T-helper 2 cell treated with Interferon-gamma antibody and Interleukin-4, amounts not matched to agents 100 ng/mL and 5 ng/mL, for 36 hours (primary cell): ENCODE data around the gene MAST4. TPM values are rescaled to one million over a fixed set of nuclear protein-coding genes. Genes with fewer than 3 reads are reported as not detected.

ENCODE experiments used
- intact Hi-C: fragments of 100-400 bp; cut with micrococcal nuclease; formaldehyde crosslinking; loops from one replicate; pipeline ENCODE4 v1.15.1; 2023
- total RNA-seq: library from RNA; stranded (reverse); gene quantifications from 2 replicates; pipeline ENCODE4 v1.2.3, GENCODE V29; 2022

Gene MAST4
- total RNA-seq, 1 donor from 2014 or later: 14.0 TPM

DNA sequence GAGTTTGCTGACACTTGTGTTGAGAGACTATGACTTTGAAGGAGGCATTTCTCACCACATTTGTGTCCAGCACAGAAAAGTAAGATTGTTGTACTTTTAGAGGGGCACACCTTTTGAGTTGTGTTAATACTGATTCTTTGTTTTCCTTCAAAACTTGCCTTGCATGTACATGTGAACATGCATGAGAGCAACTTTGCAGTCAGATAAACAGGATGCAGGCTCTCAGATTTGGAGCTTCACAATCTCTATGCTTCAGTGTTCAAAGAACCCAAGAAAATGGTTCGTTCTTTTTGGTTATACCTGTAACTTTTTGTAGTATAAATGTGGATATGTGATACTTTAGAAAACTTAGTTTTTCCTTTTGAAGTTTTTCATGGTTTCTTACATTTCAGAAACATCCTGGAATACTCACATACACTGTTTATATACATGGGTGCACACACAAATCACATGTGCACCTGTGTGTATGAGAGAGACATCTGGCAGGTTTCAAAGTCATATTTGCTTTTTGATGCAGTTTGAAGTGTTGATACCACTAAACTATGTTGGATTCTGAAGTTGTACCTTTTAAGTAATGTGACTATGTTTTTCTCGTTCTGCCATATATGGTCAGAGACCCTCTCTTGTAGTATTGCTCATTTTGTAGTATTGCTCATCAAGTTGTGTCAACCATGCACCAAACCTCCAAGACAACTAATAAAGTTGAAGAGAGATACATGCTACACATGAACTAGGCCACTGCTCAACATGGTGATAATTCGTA, 409.7 kb downstream of the MAST4 start:
- intact Hi-C loops: loop anchor here (10.0 kb wide), 3 partner anchors 349 to 1239 kb away; partner anchors contain the start of gene ERBIN

DNA sequence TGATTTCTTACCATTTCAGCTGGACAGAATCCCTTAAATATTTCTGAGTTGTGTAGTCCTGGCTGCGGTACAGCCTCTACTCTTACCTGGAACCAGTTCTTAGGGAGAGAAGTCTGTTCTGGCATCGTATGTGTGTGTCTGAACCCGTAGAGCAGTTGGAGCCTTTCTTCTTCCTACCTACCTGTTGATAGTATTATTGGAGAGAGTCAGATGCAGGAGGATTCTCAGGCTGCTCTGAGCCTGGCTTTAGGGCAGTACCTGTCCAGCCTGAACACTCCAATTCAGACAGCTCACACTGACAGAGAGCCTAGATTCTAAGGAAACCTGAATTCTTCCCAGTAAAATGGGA, 410.3 kb downstream of the MAST4 start:
- intact Hi-C loops: loop anchor here (10.0 kb wide), 3 partner anchors 348 to 1238 kb away; partner anchors contain the start of gene ERBIN

DNA sequence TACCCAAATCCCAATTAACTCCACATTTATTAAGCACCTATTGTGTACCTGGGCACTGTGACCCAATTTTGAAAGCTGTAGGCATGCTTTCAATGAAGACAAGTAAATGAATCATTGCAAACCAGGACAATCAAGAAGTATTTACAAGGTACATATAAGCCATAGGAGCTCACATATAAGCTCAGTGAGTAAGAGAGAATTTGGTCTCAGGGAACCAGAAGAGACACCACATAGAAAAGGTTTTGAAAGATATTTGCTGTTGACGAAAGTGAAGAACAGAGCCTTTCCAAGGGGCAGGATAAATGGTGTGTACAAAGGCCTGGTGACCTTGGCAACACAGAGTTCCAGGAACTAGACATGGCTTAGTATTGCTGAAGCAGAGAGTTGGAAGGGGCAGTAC, 412.8 kb downstream of the MAST4 start:
- intact Hi-C loops: loop anchor here (10.0 kb wide), 3 partner anchors 346 to 1236 kb away; partner anchors contain the start of gene ERBIN

DNA sequence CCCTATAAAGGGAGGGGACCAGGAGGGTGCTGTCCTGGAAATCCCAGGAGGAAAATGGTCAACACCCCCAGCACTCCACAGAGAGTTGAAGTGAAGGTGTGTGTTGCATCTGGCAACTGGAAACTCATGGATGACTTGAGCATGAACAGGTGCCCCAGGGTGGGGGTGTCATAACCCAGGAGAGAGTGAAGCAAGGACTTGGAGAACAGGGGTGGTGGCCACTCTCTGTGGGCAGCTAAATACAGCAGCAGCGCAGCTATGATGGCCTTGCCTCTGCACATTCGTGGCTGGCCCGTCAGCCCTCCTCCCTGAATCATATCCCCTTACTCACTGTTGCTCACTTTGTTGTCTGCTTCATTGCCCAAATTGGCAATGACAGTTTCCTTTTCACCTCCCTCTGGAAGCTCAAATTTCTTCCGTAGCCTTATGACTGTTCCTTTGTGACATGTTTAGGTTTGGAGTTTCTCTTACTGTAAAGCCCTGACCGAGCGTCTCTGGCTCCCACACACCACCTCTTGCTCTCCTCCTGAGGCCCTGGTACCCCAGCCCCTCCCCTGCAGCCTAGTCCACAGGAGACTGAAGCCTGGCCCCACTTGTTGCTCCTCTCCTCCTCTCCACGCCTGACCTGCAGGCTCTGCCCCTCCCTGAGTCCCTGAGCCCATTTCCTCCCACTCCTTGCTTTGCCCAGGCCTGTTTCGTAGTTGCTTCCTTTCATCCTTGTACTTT, 414.7 kb downstream of the MAST4 start:
- intact Hi-C loops: no loop called here

DNA sequence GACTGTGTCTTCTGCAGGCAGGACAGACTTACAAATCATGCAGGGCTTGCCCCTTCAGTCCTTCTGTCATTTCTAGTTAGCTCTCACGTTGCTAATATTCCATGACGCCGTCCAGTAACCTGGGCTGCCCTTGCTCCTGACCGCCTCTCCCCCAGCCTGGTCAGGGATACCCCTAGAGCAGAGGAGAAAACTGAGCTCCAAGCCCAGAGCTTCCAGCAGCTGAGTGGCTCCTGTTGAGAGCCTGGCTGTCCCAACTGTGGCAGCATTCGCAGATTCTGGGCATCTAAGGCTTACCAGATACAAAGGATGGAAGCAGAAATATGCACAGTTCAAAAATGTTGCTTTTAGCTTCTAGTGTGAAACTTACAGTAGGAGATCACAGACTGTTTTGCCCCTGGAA, 415.2 kb downstream of the MAST4 start:
- intact Hi-C loops: no loop called here

DNA sequence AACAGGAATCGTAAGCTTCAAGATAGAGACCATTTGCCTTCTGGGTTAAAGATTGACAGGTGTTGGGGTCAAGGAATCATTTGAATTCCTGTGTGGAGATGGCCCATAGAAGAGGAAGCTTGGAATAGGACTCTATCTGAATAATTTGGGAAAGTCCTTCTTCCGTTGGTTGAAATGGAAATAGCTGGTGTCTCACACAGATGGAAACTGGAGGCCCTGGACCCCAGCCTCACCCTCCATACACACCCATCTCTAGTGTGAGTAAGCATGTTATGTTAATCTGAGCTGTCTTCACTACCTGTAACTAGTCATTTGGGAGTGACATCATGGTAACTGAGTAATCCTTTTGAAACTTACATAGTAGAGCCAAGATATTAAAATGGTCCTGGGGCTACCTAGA, 416.0 kb downstream of the MAST4 start:
- intact Hi-C loops: no loop called here

DNA sequence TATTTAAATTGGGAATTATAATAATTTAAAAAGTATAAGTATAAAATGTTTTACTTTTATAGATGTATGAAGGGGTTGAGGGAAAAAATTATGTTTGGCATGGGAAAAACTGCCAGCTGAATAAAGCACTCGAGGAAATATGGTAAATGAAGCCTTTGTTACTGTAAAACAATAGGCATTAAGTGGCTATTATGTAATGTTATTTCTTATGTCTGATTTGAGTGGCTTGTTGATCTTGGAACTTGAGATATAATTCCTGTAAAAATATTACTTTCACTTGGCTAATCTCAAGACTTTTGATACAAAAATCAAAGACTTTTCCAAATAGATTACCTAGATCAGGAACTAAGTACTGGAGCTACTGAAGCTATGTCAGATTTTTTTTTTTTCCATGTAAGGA, 417.5 kb downstream of the MAST4 start:
- intact Hi-C loops: no loop called here

DNA sequence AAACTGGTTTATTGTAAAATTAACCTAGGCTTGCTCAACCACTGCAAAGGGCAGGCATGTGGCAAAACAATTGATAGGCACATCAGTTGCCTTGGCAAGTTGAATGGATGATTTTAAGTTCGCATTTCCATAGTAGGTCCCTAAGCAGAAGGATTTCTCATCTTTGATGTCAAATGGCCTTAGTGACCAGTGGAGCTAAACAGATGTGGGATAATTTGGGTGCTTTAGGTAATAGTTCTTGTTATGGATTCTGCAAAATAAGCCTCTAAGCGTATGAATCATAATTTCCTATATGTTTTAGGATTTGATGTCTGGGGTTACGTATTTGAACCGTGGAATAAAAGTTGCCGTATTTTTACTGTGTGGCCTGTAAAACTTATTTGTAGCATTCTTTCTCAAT, 418.0 kb downstream of the MAST4 start:
- intact Hi-C loops: no loop called here

DNA sequence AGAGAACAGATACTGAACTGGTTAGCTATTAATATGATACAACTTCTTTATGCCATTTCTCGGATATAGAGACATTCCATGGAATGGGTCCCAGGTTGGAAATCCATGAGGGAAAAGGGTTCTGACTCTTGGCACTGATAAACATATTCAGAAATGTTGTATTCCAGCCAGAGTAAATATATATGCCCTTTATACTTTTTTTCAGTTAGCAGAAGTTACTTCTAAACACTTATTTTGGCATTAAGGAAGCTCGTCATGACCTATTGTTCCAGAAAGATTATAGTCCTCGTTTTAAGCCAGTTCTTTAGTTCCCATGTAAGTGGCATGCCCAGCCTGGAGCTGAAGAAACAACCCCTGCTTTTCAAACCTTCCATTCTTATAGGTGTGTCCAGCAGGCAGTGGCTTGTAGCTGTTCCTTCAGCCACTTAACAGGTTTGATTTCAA, 418.8 kb downstream of the MAST4 start:
- intact Hi-C loops: no loop called here

DNA sequence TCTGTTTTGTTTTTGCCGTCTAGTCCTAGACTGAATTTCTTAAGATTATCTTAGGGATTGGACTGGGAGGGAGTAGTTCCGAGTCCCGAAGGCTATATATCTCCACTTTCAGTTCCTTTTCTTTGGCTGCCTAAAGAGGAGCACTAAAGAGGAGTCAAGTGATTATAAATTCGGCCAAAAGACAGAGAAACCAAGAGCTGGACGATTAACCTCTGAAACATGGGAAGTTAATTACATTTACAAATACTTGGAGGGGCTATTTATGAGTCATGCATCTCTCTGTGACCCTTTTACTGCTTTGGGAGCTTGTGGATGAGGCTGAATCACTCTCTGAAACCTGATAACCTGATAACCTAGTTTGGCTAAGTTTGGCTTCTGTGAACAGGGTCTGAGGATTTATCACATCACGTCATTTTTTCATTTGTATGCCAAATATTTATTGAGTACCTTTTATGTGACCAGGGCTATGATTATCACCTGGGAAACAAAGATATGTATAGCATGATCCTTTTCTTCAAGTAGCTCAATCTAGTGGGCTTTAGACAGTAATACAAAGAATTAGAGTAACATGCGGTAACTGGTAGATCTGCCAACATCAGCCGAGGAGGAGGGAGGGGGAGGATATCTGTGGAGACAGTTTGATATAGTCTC, 419.5 kb downstream of the MAST4 start:
- intact Hi-C loops: no loop called here

DNA sequence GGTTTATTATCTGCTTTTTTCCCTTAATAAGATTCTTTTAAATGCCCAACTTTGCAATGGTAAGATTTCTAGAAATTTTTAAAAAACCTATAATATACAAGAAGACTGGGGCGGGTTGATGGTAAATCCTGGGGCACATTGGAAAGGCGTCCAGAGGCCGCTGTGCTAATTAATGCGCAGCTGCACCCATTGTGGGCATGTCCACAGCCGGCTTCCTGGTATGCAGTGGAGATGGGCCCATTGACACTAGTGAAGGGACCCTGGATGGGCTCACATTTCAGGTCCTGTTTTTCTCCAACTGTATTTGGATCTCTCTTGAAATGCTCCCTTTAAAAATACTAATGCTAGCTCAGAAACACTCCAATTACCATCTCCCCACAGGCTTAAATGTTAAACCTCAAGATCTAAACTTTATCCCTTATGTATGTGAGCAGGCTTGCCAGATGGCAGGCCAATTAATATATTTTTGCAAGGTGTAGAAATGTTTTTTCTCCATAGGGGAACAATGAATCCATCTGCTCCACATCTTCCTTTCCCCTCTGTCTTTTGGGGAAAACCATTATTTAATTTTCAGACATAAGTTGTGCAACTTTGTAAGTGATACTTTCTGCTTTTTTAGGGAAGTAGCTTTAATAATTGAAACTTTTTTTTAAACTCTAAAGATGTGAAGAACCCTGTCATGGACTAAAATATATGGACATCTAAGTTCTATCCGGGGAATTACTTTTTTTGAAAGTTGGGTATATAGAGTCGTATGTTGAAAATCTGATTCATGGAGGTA, 423.1 kb downstream of the MAST4 start:
- intact Hi-C loops: no loop called here

DNA sequence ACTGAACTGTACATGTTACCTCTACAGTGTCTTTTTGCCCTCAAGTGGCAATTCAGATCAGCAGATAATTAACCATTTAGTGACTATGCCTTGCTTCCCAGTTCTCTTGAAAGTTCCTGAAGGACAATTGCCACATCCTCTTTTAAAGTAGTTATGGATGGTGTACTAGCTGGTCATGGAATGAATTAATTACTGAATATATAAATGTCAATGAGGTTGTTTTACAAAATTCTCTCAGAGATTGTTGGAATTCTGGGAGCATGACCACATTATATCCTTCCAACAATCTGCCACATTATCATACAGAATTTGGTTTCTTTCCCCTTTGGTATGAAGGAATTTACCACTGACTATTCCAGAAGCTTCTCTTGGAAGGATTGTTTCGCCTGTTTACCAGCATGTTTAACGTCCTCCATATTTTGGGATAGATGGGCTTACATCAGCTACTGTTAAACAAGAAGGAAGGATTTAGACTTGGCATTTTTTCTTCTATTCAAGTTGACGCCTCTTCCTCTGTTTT, 424.0 kb downstream of the MAST4 start:
- intact Hi-C loops: no loop called here

DNA sequence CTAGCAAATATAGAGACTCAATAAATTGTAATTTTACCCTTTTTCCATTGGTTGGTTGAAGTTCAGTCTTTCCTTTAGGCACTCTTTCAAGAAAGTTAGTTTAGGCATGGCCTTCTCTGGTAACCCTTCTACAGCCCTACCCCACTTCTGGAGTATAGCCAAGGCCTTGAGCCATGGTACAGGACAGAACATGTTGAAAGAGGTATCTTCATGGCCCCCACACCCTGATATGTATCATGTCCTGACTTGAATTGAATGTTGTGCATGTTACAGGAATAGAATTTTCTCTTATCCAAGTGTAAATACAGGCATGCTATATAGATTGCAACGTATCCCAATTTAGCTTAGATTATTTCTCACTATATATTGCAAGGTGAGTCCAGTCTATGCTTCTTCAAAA, 424.8 kb downstream of the MAST4 start:
- intact Hi-C loops: no loop called here

DNA sequence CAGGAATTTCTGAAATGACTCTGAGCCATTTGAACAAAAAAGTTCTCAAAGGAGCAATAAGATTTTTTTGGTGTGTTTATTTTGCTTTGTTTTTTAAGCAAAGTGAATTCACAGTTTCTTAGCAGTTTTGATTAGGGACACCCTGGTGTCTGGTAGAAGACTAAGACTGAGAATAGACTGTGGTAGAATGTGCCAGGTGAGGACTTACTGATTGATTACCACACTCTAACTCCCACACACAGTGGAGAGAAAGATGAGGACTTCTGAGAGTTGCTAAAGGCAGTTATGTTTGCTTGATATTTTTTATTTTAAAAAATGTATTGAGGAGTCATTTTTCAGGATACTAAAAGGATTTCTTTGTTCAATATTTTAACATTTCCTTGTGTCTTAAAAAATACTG, 425.3 kb downstream of the MAST4 start:
- intact Hi-C loops: no loop called here

DNA sequence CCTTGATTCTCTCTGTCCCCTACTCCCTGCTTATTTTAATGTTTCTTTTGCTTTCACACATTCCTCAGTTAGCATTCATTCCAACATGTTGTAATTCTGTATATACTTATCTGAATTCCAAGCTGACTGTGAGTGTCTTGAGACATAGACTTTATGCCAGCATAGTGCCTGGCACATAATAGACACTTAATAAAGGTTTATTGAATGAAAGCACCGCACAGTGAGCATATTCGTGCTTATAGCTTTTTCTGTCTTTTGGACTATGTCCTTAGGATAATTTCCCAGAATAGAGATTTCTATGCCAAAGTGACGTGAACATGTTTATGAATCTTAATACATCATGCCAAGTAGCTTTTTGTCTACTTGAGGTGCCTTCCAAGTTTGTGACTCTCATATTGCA, 425.8 kb downstream of the MAST4 start:
- intact Hi-C loops: no loop called here

DNA sequence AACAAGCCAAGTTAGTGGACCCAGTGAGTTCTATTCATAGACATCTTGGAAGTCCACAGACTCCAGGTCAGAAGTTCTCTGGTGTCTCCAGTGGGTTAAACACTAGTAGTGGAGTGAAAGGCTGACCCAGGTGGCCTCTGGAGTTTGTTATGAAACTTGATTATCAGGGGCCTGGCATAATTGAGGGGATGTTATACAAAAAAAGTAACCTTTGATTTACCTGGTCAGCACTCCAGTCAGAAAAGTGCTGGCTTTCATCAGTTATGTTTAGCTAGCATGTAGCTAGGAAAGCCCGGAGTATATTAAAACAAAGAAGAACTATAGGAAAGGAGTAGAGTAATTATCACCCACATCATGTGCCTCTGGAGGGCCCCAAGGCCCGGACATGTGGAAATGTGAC, 429.3 kb downstream of the MAST4 start:
- intact Hi-C loops: no loop called here

DNA sequence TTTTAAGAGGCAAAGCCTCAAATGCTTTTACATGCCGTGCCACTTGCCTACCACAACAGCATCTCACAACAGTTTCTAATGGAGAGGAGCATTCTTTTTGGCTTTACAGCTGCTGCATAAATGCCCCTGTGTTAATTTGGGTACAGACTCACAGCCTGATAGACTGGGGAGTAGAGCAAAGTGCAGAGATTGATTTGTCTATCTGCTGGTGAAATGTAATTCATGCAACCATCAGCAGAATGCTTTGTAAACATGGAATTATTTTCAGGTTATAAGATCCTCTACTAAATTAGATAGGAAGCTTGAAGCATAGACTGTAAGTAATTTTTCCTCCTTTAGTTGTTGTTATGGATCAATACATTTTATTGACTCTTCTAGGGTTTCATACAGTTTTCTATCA, 430.1 kb downstream of the MAST4 start:
- intact Hi-C loops: no loop called here

DNA sequence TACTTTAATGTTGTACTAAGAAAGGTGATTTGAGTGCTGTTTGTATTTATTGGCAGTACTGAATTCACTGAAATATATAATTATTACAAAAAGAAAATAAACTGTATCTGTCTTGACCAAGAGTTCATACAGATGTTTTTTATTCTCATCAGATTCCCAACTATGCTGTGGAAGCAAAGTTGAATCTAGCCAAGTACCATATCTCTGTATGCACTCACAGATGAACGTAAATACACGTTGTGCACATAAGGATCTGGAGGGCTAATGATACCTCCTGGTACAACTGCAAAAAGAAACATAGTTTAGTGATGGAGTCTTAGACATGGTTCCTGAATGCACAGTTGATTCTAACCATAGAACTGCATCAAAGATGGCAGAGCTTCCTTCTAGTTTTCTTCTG, 431.0 kb downstream of the MAST4 start:
- intact Hi-C loops: no loop called here

DNA sequence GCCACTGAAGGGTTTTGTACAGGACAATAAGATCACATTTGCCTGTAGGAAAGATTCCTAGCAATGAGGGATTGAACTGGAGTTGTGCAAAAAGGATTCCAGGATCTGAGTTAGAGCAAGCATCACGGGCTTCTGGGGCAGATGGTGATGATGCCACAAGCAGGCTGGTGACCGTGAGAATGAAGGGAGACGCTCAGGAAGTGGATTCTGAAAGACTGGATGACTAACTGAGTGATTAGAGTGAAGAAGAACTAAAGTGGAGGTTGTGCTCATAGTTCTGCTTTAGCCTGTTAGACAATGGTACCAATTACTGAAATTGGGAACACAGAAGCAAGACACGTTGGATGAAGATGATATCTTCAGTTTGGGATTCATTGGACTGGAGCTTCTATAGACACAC, 432.2 kb downstream of the MAST4 start:
- intact Hi-C loops: no loop called here

DNA sequence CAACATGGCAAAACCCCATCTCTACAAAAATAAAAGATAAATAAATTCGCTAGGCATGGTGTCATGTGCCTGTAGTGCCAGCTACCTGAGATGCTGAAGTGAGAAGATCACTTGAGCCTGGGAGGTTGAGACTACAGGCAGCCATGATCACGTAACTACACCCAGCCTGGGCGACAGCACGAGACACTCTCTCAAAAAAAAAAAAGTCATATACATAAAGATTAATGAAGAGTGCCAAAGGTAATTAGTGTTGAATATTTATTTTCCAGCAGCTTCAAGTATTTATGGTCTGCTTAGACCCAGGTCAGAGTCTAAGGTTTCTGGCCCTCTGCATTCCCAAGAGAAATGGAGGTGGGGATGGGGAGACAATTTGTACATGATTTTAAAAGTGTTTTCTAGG, 432.7 kb downstream of the MAST4 start:
- intact Hi-C loops: no loop called here

DNA sequence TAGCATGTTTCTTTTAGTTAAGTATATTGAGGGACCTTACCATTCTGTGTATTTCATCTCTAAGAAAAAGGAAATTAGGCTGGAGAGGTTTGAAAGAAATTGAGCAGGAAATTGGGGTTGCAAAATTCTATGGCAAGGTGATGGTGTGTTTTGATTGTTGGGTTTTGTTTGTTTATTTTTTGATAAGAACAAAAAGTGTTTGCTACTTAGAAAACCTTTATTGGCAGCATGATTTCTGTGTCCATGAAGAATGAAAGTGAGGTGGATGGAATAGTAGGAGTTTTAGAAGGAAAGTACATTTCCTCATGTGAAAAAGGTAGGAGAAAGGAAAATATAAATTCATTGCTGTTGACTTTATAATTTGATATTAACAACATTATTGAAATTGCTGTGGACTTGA, 433.3 kb downstream of the MAST4 start:
- intact Hi-C loops: no loop called here
